Activated CD4-positive, CD25-positive, alpha-beta regulatory T cell treated with anti-CD3 and anti-CD28 coated beads, Interleukin-2, amount 50 U/mL, for 16 hours (primary cell): ENCODE results near the gene SNAPC3.
"Not testable (repeated sequence)": the region's sequence is repeated elsewhere in the genome, so short reads cannot be mapped to it uniquely, and the experiment has no call there.

Experiments used
- DNase-seq: peaks from one replicate; pipeline ENCODE4 v3.0.0-alpha.2; 2020; ENCODE audit warnings: low read depth, low spot score

Gene SNAPC3

DNA sequence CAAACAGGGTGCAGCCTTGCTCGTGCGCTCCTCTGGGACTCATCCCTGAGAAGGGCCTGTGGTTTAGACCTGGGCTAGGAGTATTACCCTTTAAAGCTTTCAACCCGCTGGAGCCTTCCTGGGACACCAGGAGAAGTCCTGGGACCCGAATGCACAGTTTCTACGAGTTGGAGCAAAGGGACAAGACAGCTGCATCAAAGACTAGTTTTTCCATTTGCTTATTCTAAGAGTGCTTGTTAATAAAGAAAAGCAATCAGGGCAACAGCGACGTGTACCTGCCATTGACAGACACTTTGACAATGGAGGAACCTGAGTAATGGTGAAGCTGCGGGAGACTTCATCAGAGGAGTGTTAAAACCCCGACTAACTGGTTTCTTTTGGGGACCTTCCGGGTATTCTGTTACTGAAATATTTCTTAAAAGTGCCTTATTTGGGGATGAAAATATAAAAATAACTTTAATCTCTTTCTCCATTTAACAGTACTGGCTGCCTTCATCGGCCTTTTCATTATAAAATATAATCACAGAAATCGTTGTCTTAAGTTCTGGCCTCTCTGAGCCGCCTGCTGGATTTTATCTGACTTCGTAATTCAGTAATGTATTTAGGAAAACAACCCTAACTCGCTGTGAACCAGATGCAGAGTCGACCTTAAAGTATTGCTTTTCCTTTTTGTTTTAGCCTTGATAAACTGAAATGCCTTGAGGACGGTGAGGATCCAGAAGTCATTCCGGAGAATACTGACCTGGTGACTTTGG is 732 bp downstream of the SNAPC3 start:
- no peak for DNase-seq

DNA sequence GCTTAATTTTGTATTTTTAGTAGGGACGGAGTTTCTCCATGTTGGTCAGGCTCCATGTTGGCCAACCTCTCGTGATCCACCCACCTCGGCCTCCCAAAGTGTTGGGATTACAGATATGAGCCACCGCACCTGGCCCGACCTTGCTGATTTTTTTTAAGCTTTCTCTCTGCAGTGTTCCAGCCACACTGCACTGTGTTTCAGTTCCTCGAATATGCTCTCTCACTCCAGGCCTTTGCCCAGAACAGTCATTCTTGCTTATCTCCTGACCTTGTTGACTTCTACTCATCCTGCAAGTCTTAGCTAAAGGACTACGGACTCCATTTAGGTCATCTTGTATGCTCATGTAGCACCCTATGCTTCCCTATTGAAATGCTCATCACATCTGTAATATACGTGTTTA is 3.3 kb downstream of the SNAPC3 start:
- DNase-seq, result no peak

DNA sequence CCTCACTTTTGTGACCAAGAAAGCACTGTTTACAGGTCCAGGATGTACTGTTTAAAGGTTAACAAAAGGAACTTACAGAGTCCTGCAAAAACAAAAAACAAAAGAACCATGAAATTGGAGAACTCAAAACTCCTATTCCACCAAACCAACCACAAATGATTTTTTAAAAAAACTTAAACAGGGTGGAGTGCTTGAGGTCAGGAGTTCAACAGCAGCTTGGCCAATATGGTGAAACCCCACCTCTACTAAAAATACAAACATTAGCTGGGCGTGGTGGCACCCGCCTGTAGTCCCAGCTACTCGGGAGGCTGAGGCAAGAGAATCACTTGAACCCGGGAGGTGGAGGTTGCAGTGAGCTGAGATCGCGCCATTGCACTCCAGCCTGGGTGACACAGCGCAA is 5.0 kb downstream of the SNAPC3 start:
- not testable (repeated sequence) for DNase-seq

DNA sequence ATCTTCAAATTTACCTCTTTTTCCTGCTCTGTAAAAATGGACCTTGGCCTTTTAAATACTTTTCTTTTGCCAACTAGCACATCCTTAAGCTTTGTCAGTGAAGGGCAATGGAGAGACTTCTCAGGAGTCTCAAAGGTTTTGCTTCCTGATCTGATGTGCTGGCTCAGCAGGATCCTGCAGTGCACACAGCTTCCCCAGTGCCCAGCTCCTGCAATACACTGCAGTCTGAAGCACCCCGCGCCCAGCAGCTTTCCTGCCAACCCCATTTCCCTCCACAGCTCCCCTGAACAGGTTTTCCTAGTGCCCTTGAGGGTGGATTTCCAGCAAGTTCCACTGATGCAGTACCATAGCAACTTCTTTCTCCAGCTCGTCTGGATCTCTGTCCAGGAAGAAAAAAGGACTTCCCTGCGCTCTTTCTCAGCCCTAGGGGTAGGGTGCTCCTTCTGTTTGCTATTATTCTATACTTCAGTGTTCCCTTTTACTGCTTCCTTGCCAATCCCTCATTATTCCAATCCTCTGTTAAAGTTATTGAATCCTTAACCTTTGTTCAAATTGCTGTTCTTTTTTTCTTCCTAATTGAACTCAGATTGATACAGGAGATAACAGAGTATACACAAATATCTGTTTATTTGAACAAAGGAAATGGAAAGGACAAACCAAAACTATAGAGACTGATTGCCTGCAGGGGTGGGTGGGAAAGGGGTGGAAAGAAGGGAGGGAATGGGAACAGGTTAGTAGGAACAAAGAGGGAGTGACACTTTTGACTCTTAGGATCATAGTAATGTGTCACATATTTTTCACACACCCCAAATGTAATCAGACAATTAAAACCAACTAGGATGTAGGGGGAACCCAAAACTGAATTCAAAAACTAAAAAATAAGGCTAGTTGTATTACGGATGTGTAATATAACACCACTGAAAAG is 8.5 kb downstream of the SNAPC3 start:
- no peak for DNase-seq

DNA sequence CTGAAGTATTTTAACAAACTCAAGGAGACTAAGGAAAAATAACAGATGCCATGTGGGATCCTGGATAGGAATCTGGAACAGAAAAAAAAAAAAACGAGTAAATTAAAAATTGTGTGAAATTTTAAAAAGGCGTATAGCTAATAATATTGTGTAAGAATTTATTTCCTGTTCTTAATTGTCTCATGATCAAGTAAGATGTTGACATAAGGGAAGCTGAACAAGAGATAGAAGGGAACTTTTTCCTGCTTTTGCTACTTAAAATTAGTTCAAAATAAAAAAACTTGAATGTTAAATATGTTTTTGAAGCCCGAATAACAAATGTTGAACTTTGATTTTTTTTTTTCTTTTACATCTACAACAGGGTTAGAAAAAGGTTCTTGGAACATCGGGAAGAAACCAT is 10.5 kb downstream of the SNAPC3 start:
- DNase-seq, result no peak

DNA sequence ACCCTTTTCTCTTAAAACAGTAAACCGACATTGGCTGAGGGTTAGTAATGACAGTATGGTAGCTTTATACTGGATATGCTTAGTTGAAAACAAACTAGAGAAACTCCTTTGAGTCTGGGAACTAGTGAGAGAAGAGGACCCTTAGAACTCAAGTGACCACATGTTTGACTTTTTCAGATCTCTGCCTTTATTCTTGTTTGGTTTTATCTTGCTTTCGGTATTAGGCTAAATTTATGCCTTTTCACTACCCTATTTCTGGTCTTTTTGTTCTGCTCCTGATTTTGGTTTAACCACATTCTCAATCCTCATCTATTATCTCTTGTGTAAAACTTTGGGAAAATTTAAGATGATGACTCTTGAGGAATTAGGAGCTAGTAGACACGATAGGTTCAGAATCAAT is 11.0 kb downstream of the SNAPC3 start:
- DNase-seq, result no peak

DNA sequence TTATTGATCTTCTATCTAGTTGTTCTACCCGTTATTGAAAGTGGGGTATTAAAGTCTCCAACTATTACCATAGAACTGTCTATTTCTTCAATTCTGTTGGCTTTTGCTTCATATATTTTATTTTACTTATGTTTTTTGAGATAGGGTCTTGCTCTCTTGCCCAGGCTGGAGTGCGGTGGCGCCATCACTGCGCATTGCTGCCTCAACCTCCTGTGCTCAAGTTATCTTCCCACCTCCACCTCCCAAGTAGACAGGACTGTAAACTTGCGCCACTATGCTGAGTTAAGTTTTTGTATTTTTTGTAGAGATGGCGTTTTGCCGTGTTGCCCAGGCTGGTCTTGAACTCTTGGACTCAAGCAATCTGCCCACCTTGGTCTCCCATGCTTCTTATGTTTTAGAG is 16.2 kb downstream of the SNAPC3 start:
- DNase-seq, result no peak

DNA sequence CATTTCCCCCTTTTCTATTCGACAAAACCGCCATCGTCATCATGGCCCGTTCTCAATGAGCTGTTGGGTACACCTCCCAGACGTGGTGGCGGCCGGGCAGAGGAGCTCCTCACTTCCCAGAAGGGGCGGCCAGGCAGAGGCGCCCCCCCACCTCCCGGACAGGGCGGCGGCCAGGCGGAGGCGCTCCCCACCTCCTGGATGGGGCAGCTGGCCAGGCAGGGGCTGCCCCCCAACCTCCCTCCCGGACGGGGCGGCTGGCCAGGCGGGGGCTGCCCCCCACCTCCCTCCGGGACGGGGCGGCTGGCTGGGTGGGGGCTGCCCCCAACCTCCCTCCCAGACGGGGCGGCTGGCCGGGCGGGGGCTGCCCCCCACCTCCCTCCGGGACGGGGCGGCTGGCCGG is 19.2 kb downstream of the SNAPC3 start:
- DNase-seq, result not testable (repeated sequence)

DNA sequence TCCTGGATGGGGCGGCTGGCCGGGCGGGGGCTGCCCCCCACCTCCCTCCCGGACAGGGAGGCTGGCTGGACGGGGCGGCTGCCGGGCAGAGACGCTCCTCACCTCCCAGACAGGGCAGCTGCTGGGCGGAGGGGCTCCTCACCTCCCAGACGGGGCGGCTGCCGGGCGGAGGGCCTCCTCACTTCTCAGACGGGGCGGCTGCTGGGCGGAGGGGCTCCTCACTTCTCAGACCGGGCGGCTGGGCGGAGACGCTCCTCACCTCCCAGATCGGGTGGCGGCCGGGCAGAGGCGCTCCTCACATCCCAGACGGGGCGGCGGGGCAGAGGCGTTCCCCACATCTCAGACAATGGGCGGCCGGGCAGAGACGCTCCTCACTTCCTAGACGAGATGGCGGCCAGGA is 19.6 kb downstream of the SNAPC3 start:
- not testable (repeated sequence) for DNase-seq

DNA sequence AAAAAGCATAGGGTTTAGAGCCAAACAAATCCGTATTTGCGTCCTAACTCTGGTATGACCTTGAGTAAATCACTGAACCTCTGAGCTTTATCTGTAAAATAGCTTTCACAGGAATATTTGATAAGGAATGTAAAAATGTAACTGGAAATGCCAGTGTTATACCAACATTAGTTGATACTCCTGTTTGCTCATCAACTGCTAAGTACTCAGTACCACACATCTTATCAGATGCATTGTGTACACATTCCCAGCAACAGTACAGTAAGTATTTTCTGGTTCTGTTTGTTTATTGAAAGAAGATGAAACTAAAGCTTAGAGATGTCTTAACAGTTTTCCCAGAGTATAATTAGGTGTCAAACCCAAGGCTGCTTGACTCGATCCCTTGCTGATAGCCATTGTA is 21.5 kb downstream of the SNAPC3 start:
- no peak for DNase-seq

DNA sequence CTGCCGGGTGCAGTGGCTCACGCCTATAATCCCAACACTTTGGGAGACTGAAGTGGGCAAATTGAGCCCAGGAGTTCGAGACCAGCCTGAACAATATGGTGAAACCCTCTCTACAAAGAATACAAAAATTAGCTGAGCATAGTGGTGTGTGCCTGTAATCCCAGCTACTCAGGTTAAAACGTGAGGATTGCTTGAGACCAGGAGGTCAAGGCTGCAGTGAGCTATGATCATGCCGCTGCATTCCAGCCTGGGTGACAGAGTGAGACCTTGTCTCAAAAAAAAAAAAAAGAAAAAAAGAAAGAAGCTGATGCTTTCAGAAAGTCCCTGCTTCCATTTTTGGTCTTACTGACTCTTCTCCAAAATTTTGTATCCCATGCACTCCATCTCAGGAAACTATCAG is 31.3 kb downstream of the SNAPC3 start:
- no peak for DNase-seq

DNA sequence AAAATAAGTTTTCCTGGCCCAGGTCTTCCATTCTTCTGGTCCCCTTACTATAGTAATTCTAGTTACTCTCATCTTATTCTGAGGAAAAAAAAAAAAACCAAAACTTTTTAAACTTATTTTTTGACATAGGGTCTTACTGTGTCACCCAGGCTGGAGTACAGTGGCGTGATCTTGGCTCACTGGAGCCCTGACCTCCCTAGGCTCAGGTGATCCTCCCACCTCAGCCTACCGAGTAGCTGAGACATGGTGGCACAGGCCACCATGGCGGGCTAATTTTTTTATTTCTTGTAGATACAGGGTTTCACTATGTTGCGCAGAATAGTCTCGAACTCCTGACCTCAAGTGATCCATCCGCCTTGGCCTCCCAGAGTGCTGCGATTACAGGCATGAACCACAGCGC is 38.4 kb downstream of the SNAPC3 start:
- DNase-seq, result no peak

DNA sequence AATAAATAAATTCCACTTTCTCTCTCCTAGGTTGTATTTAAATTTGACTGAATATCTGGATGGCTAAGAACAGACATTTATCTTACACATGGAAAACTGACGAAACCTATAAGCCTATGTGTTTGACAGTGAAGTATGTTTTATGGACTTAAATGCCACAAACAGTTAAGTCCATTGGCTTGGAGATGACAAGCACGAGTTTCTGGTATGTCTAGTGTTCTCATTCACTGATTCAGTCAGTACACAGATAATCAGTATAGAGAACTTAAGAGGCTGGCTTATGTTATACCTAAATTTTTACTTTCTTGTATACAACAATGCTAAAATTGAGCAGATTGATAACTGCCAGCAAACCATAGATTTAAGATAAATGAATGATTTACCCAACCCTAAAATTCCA is 38.9 kb downstream of the SNAPC3 start:
- DNase-seq, result no peak

DNA sequence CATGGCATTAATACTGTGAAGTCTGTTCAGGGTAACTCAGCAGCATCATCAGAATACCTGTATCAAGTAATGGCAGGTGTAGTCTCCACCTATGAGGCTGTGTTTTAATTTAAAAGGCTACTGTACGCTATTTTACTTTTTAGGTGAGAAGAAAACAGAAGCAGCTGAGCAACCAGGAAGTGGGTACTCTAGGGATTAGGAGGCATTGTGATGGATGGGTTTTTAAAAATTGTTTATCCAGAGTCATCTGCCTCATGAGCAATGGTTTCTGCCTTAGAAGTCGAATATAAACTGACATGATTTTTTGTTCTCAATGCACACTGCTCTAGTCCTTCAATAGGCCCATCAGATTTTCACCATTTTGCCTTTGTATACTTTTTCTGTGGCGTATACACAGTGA is 45.5 kb downstream of the SNAPC3 start:
- DNase-seq, result no peak

DNA sequence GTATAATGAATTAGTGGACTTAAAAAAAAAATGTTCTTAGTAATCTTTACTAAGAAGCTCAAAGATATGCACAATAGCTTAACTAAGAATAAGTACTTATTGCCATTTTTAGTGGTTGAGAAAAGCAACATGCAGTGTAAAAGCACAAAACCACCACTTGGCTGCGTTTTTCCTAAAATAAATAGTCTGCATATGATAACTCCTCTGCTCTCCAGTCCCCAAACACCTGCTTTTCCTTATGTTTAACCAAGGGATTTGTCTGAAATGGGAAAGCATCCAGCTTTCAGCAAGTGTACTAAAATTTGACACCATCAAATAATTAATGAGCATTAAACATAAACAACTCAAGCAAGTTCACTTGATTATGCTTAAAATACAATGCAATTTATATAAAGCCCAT is 46.7 kb downstream of the SNAPC3 start:
- no peak for DNase-seq

DNA sequence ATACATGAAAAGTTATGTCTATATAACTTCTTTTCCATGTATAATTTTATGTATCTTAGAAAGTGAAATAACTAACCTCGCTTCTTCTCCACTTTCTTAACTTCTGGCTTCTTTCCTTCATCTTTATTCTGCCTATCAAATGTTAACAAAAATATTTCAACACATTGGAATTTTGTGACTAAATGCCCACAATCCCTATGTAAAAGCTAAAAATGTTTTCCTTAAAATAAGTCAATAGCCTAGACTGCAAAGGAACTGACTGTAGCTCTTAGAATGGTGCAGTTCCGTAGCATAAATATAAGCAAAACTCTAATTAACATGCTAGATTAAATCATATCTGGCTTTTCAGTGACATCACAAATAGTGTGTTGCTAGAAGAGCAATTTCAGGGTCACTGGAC is 47.2 kb downstream of the SNAPC3 start:
- DNase-seq, result no peak

DNA sequence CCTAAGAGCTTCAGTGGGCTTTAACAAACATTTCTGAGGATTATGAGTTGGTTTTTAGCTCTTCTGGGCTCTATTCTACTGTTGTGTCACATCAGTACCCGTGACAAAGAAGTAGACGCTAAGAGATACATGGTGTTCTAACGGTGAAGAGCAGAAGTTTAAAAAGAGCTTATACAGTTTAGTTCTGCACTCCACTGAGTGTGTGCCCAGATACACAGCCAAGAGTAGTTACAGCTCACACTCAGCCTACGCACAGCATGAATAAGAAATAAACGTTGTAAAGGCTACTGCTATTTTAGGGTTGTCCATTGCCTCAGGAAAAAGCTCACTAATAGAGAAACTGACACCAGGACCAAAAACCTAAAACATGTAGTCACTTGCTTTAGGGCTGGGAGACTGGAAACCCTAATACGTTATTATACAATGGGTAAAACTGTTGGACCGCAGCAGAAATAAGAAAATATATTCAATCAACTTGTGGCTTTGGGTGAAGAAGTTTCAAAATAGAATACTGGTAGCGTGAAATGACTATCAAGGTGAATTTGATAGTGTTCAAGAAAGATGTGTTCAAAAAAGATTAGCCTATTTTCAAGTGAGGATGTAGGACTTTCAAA is 53.4 kb downstream of the SNAPC3 start:
- no peak for DNase-seq

DNA sequence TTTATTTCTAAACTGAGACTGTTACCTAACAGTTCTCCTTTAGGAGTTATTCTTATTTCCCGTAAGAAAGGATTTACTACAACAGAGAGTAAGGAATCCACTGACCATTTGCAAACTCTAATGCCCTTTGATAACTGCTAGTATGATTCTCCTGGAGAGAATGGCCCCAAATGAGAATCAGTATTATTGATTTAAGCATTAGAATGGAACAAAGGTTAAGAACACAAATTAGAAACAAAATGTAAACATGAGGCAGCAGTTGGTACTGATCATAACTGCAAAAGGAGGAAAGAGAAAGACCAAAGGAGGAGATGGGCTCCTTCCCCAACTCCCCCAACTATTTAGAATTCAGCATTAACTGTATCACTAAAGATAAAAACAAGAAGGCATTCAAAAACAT is 57.4 kb downstream of the SNAPC3 start:
- no peak for DNase-seq

DNA sequence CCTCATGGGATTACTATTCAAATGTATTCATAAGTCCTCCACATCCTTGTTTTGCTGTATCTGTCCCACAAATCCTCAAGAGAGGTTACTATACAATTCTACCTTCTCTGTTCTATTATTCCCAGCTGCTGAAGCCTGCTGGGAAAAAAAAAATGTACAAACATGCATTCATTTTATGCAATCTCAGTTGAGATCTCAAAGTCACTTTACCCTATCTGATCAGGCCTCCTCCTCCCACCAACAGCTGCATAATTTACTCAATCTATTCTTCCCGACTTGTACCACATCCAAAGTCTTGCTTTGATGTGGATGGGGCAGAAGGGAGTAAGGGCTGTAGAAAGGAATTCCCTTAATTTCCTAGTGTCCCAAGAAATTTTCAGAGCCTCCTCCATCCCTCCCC is 59.5 kb downstream of the SNAPC3 start:
- DNase-seq, result no peak

DNA sequence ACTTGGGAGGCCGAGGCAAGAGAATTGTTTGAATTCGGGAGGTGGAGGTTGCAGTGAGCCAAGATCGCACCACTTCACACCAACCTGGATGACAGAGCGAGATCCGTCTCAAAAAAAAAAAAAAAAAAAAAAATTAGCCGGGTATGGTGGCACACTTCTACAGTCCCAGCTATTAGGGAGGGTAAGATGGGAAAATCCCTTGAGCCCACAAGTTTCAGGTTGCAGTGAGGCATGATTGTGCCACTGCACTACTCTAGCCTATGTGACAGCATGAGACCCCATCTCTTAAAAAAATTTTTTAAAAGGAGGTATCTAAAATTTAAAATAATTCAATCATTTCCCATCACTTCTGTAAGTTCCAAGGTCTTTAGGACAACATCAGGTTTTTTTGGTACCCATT is 62.1 kb downstream of the SNAPC3 start:
- no peak for DNase-seq

DNA sequence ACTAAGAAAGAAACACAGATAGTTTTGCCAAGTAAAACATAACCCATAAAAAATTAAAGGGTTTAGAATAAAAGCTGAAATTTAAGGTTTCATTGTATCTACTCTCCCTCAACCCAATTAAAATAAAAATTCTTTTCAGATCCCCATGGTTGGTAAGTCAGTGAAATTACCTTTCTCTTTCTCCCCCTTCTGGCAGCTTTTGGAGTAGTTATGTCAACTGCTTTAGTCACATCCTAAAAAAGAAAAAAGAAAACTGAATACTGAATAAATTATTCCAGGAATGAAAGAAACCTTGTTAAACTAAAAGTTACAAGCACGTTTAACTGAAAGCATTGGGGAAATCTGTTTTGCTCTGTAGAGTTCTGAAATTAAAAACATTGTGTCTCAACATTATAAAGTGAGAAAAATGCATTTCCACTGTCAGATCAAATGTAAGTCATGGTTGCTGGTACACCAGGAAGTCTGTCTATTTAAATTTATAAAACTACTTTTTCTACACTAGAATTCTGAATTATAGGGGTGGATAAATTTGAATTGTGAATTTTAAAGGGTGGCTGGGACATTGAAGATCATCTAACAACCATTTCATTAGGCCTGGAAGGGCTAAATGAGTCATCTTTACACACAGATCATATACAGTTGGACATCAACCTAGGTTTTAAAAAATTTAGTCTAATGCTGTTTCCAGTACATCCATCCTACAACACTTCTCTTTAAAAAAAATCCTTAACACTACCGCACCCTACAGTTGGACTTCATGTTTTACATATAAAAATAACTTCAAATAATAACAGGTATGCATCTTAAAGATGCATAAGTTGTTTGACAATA is 63.4 kb downstream of the SNAPC3 start:
- no peak for DNase-seq

DNA sequence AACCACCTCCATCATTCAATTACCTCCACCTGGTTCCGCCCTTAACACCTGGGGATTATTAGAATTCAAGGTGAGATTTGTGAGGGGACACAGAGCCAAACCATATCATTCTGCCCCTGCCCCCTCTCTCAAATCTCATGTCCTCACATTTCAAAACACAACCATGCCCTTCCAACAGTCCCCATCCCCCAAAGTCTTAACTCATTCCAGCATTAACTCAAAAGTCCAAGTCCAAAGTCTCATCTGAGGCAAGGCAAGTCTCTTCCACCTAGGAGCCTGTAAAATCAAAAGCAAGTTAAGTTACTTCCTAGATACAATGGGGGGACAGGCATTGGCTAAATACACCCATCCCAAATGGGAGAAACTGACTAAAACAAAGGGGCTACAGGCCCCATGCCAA is 69.3 kb downstream of the SNAPC3 start:
- DNase-seq, result no peak
